Ammon's horn (tissue), 1 donor: Measurements from ENCODE around the gene LCN10.
A peak's percentile ranks its signal among the peaks of the same experiment; 100 is the strongest.
"Not testable (repeated sequence)": the region's sequence is repeated elsewhere in the genome, so short reads cannot be mapped to it uniquely, and the experiment has no call there.

Source experiments
- DNase-seq: peaks from one replicate; pipeline ENCODE4 v3.0.0-alpha.2; 2016; ENCODE audit warnings: low spot score

The LCN10 gene

DNA sequence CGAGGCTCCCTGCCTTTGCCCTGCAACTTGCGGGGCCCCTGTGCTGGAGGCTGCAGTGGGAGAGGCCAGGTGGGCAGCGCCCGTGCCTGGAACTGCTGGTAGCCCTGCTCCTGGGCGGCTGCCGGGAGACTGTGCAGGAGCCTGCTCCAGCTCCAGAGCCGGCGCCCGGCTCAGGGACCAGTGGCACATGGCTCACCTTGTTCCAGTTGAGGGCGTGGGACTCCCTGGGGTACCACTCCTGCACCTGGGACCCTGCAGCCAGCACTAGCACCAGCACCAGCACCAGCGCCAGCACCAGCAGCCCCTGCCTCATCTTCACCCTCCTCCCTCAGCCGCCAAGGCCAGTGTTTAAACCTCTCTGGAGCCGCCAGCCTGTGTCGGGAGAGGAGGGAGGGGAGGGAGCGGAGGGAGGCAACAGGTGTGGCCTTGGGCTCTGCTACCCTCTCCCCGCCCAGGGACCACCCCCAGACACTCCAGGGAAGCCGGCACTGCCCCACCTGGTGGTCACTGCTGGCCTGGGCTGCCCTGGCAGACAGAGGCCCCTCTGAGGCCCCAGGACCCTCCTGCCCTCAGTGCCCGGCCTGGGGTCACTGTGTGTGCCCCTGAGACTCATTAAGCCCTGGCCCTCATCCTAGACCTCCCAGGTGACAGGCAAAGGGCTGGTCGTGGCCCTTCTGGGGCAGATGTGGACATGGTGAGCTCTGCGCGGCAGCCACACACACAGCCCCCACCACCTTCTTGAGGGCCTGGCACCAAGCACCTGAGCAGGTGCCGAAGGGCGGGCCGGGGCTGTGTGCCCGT, at the start of gene LCN10:
TSS of gene LCN10 (minus strand) at position 350 of the 801 bp plus-strand sequence. CDS start at position 313, 37 bp downstream.
- no peak for DNase-seq

DNA sequence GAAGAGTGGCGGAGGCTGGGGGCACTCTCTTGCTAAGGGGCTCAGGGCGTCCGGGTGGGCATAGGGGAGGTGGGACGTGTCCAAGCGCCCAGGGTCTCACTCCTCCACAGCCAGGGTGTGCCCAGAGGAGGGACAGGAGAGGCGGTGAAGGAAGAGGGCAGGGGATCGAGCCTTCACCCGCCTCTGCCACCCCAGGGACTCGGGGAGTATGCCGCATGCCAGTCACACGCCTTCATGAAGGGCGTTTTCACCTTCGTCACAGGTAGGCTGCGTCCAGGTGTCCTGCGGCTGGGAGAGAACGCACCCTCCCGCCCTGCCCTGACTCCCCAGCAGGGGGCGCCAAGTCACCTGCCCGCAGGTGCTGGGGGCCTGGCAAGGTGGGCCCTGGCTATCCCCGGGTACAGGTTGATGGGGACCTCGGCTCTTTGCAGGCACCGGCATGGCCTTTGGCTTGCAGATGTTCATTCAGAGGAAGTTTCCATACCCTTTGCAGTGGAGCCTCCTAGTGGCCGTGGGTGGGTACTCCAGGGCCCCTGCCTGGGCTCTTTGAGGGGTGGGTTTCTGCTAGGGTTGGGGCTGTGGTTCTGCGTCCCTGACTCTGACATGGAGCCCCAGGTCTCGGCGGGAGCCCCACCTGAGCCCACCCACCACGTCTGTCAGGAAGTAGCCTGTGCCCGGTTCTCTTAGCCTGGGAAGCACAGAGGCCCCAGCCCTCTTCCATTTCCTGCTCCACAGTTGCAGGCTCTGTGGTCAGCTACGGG, 49.0 kb upstream of the LCN10 start:
- no peak for DNase-seq

DNA sequence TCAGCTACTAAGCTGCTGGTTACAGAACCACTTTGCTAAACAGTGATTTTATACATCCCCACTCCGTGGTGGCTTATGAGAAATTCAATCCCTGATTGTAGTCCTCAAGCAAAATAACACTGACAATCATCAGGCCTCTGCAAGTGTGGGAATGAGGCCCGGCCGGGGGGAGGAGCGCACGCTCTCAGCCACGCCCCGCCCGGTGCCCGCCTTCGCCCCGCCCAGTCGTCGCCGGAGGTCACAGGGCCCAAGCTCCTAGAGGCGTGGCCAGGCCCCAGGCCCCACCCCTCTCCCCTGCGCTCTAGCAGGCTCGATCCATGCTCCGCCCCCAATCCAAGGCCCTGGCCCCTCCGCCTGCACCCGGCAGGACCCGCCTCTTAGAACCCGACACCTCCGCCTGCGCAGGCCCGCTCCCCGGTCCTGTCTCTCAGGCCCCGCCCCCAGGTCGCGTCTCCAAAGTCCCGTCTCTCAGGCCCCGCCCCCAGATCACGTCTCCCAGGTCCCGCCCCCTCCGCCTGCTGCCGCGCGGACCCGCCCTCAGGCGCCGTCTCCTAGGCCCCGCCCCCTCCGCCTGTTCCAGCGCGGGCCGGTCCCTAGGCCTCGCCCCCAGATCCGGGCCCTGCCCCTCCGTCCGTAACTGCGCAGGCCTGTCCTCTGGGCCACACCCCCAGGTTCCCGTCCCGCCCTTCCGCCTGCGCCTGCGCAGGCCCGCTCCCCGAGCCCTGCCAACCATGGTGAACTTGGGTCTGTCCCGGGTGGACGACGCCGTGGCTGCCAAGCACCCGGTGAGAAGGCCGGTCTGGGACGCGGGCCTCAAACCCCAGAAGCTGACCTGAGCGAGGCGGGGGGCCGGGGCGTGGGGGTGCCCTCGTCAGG, 48.1 kb upstream of the LCN10 start, which contains the start of gene TMEM141:
TSS of gene TMEM141 (plus strand) at position 705 of the 876 bp plus-strand sequence. CDS start at position 732, 27 bp downstream.
- DNase-seq, result peak; percentile 100

DNA sequence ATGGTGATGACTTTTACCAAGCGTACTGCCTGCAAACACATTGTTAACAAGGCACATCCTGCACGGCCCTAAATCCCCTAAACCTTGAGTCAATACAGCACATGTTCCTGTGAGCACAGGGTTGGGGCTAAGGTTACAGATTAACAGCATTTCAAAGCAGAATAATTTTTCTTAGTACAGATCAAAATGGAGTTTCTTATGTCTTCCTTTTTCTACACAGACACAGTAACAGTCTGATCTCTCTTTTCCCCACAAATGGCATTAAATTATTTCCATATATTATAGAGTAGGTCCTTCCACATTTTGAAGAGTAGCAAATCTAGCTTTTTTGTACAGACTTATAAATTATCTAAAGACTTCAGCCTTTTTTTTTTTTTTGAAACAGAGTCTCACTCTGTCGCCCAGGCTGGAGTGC, 46.8 kb upstream of the LCN10 start:
- DNase-seq, result no peak

DNA sequence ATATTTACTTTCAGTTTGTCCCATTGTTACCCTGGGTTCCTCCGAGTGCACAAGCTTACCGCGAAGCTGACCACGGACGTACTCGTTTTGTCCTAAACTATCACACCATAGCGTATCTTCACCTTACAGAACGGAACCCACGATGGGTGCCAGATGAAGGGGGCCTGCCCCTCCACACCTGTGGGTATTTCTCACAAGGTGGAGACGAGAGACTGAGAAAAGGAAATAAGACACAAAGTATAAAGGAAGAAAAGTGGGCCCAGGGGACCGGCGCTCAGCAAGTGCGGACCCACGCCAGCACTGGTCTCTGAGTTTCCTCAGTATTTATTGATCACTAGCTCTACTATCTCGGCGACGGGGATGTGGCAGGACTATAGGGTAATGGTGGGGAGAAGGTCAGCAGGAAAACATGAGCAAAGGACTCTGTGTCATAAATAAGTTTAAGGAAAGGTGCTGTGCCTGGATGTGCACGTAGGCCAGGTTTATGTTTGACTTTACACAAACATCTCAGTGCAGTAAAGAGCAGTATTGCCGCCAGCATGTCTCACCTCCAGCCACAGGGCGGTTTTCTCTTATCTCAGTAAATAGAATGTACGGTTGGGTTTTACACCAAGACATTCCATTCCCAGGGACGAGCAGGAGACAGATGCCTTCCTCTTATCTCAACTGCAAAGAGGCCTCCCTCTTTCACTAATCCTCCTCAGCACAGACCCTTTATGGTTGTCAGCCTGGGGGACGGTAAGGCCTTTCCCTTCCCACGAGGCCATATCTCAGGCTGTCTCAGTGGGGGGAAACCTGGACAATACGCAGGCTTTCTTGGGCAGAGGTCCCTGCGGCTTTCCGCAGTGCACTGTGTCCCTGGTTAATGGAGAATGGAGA, 46.1 kb upstream of the LCN10 start:
- not testable (repeated sequence) for DNase-seq

DNA sequence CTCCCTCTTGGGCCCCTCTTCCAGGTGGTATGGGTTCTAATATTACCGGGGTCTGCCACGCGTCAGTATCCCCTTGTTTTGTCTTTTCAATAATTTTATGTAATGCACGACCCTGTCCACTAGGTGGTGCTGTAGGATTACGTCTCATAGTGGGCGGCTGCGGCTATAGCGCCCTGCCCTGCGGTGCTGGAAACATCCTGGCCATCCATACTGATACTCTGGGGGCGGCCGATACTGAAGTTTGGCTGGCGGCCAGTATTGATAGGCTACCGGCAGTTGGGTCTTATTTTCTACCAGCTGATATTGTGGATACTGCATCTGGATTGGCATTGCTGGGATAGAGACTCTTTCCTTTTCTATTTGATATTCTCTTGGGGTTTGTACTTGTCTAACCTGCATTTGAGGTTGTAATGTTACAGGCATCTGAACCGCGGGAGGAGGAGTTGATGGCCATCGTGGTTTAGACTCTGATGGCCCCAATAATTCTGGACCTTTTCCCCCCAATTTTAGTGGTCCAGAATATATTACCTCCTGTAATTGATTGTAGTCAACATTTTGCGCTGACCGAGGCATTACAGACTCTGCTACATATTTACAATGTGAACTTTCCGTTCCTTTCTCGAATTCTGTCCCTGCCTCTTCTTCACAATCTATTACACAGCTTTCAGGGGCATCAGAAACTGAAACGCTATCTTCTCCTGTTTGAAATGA, 45.1 kb upstream of the LCN10 start:
- peak; percentile 88 for DNase-seq

DNA sequence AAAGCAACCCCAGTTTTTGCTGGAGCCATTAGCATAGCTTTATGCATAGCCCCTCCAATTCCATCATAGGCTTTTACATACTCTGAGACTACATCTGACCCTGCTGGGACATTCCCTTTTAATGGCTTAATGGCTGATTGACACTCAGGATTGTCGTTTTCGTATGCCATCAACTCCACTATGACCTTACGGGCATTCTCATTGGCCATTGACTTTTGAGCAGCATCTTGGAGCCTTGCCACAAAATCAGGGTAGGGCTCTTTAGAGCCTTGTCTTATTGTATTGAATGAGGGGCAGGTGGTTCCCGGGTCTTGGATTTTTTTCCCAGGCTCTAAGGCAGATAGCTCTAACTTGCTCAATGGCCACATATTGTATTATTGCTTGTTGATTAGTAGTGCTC, 44.2 kb upstream of the LCN10 start:
- not testable (repeated sequence) for DNase-seq

DNA sequence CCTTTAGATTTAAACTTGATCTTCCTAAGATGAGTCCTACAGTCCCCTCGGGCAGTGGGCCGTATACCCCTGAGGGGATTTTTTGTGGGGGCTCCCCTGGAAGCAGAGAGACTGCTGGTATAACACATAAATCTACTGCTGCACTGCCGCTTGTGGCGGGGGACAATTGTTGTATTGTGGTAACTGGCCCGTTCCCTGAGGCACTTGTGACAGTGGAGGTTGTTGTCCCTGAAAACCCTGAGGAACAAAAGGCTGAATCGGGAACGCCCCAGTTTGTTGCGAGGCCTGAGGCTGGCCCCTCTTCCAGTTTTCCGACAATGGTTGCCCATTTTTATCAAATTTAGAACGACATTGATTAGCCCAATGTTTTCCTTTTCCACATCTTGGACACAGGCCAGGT, 43.7 kb upstream of the LCN10 start:
- DNase-seq, result peak; percentile 85

DNA sequence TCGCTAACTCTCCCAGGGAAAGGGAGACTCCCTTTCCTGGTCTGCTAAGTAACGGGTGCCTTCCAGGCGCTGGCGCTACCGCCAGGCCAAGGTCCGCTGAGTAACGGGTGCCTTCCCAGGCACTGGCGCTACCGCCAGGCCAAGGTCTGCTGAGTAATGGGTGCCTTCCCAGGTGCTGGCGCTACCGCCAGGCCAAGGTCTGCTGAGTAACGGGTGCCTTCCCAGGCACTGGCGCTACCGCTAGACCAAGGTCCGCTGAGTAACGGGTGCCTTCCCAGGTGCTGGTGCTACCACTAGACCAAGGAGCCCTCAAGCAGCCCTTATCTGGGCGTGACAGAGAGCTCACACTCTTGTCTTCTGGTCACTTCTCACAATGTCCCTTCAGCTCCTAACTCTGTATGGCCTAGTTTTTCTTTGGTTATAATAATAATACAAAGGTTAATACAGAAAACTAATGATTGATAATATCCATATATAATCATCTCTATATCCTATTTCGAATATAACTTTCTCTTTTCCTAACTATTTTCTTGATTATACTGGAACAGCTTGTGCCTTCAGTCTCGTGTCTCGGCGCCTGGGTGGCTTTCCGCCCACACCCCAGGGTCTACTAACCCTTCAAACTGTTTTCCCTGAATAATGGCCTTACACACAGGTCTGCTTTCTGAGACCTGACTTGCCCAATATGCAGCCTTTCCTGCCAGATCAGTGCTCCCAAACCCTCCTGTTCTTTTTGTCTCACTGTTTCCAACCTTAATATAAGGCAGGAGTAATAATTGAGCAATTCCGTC, 43.0 kb upstream of the LCN10 start:
- not testable (repeated sequence) for DNase-seq

DNA sequence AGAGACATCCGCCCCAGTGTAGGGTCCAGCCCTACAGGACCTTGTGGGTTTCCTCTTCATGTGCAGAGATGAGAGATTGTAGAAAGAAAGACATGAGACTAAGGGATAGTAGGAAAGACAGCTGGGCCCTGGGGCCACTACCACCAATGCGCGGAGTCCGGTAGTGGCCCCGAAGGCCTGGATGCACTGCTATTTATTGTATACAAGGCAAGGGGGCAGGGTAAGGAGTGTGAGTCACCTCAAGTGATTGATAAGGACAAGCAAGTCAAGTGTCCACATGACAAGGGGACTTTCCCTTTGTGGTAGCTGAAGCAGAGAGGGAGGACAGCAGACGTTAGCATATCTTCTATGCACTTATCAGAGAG, 42.2 kb upstream of the LCN10 start:
- no peak for DNase-seq

DNA sequence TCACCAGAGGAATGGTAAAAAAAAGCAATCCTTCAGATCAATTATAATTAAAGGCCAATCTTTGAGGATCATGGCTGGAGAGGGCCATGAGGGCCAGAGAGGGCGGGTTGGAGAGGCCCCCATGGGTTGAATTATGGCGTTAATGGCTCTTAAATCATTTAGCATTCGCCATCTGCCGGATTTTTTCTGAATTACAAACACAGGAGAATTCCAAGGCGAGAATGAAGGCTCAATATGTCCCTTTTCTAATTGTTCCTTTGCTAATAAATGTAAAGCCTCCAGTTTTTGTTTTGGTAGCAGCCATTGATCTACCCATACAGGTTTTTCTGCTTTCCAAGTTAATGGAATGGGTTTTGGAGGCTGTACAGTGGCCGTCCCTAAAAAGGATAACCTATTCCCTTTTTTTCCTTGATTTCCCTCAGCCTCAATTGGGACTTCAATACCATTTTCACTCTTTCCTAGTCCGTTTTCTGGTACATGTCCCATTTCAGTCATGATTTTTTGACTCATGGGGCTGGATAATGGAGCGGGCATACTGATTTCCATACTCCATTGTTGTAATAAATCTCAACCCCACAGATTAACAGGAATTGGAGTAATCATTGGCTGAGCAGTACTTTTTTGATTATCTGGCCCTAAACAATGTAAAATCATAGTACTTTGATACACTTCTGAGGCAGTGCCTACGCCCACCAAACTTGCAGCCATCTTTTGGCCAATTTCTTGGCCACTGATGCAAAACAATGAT, 41.7 kb upstream of the LCN10 start:
- DNase-seq, result no peak

DNA sequence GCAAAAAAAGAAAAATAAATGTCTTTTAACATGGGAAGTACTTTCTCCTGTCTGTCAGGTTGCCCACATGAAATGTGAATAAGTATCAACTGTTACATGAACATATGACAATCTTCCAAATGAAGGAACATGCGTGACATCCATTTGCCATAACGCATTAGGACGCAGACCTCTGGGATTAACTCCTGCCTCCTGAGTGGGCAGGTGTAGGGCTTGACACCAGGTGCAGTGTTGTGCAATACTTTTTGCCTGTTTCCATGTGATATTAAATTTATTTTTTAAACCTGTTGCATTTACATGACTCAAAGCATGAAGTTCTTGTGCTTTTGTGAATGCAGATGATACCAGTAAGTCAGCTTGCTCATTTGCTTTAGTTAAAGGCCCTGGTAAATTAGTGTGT, 39.7 kb upstream of the LCN10 start:
- no peak for DNase-seq

DNA sequence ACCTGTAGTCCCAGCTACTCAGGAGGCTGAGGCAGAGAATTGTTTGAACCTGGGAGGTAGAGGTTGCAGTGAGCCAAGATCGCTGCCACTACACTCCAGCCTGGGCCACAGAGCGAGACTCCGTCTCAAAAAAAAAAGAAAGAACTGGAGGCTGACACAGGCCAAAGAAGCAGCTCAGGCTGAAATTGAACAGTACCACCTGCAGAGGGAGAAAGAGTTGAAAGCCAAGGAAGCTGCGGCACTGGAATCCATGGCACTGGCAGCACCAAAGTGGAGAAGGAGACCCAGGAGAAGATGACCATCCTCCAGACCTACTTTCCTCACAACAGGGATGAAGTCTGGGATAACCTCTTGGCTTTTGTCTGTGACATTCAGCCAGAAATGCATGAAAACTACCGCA, 37.1 kb upstream of the LCN10 start:
- no peak for DNase-seq

DNA sequence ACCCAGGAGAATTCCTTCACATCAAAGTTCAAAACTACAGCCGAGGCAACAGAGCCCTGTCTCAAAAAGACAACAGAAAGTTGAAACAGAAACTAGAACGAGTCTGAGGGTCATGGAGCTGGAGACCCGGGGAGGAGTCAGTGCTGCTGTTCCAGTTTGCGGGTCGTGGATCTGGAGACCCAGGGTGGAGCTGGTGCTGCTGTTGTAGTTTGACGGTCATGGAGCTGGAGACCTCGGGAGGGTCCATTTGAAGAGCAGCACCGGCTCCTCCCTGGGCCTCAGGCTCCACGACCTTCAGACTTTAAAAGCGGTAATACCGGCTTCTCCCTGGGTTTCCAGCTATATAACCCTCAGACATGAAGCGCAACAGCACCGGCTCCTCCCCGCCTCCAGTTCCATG, 34.6 kb upstream of the LCN10 start:
- no peak for DNase-seq

DNA sequence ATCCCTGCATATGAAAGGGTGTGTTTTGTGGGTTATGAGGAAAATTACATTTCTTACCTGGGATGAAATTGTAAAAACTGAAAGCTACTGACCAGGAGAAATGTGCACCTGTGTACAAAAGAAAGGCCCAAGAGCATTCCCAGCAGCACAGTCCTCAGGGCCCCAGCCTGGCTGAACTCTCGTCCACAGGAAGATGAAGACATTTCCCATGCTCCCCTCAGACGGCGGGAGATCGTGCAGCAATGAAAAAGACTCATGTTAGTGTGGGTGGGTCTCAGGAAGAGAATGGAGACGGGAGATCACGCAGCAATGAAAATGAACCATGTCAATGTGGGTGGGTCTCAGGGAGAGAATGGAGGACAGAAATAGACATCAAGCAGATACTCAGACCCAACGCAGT, 34.2 kb upstream of the LCN10 start:
- no peak for DNase-seq

DNA sequence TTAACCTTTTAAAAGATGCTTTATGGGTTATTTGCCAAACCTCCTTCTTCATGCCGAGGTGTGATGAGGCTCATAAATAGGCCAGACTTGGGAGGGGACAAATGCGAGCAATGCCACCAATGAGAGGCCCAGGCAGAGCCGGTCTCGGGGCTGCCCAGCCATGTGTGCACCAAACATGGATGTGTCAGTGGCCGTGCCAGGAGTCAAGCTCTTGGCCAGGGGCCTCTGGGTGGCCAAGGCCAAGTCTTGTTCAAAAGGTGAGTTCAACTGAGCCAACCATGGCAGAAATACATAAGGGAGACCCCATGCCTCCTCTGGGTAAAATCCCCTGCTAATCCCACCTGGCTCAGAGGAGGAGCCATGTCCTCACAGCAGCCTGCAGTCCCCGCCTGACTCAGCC, 32.5 kb upstream of the LCN10 start:
- DNase-seq, result no peak

DNA sequence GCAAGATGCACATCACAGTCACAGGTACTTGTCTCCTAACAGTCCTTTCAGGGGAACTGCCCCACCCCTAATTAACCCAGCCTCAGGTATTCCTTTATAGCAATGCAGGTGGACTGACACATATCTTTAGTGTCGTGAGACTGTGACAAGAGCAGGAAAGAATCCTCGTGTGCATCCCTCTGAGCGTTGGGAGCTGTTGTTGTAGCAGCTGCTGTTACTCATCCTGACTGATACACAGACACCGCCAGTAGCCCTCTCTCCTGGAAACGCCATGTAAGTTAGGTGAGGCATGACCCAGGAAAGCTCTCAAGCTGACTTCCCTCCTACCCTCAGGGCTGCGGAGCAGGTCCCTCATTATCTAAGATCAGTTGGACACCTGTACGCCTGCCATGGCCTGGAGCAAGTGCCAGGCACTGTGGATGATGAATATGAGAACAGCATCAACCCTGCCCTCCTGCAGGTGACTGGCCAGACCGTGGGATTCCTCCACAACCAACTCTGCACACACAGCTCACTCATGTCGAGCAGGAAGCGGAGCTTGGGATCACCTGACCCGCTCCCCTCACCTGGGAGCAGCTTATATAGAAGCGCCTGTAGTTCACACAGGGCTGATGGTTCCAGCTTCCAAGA, 31.8 kb upstream of the LCN10 start:
- no peak for DNase-seq

DNA sequence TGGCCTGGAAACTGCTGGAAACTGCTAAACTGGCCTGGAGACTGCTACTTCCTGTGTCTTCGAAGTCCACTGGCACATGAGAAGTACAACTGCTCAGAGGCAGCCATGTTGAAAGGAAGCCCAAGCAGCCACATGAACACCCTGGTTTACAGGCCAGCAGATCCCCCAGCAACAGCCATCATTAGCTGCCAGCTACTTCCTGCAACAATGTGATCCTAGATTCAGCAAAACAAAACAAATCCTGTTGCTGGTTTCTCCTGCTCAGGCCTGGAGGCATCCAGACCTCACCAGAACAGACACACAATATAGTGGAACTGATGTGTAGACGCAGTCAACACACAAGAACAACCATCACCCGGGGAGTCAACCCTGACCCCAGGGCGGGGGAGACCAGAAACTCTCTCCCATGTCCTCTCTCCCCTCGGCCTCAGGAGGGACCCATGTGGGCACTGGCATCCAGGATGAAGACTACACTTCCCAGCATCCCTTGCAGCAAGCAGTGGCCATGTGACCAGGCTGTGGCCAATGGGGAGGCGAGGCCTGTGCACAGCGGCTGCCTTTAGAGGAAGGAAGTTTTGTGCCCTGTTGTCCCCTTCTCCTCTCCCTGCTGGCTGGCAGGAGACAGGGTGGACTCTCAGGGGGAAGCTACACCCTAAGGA, 30.8 kb upstream of the LCN10 start:
- peak; percentile 52 for DNase-seq
